K562 (cell line): Measurements from ENCODE around the gene TNPO2. TPM values are rescaled to one million over a fixed set of nuclear protein-coding genes. Genes with fewer than 3 reads are reported as not detected.

ENCODE experiments used
- ARID1B ChIP-seq: fragments of 450-650 bp; IDR thresholded peaks from 2 replicates; pipeline ENCODE4 v1.6.1; 2016; ENCODE audit warnings: antibody characterized with exemption, mild to moderate bottlenecking, inconsistent platforms
- ATF1 ChIP-seq, 2 experiments: fragments of 450-650 bp in 1 of 2; IDR thresholded peaks; 2 replicates each; pipeline ENCODE4 v1.6.1; 2016; ENCODE audit warnings: missing compliant biosample characterization in 1 of 2, missing genetic modification characterization in 1 of 2
- EZH2 ChIP-seq: IDR thresholded peaks from 2 replicates; pipeline ENCODE4 v1.6.1; 2012; ENCODE audit warnings: low read depth, mild to moderate bottlenecking, inconsistent platforms, low read length, borderline replicate concordance
- GABPB2 ChIP-seq: fragments of 250-450 bp; sonication (Bioruptor Pico); conservative IDR thresholded peaks from 2 replicates; pipeline ENCODE4 v1.5.1; 2021; ENCODE audit warnings: mild to moderate bottlenecking
- MAZ ChIP-seq, 2 experiments: fragments of 450-650 bp in 1 of 2; sonication (generic) in 1 of 2; formaldehyde crosslinking; IDR thresholded peaks in 1 of 2; conservative IDR thresholded peaks in 1 of 2; 2 replicates each; pipeline versions ENCODE4 v1.4.0 to v1.5.0; 2020; ENCODE audit warnings: mild to moderate bottlenecking in 1 of 2, missing genetic modification reagents in 1 of 2
- MBD2 ChIP-seq: sonication (generic); IDR thresholded peaks from 2 replicates; pipeline ENCODE4 v1.6.1; 2016; ENCODE audit warnings: low read depth, borderline replicate concordance
- MNT ChIP-seq, 2 experiments: fragments of 450-650 bp; conservative IDR thresholded peaks; 2 replicates each; pipeline ENCODE4 v1.6.1; 2017; ENCODE audit warnings: mild to moderate bottlenecking in 2 of 2, moderate library complexity in 2 of 2
- SRF ChIP-seq, 2 experiments: fragments of 250-450, 450-650 bp in 1 of 2; sonication (Bioruptor Pico) in 1 of 2; sonication (generic) in 1 of 2; formaldehyde crosslinking; IDR thresholded peaks; 2 replicates each; pipeline versions ENCODE4 v1.5.0 to v1.5.1; 2020 to 2022; ENCODE audit warnings: mild to moderate bottlenecking in 1 of 2, missing genetic modification reagents in 1 of 2
- TCF7 ChIP-seq: sonication (generic); IDR thresholded peaks from 2 replicates; pipeline ENCODE4 v1.6.1; 2016; ENCODE audit warnings: antibody characterized with exemption, borderline replicate concordance
- TEAD4 ChIP-seq, 2 experiments: sonication (generic) in 1 of 2; formaldehyde crosslinking in 1 of 2; IDR thresholded peaks; 2 replicates each; pipeline versions ENCODE4 v1.6.1 to v1.8.0; 2012 to 2022; ENCODE audit warnings: borderline replicate concordance in 1 of 2, inconsistent platforms in 1 of 2, low read length in 1 of 2, mild to moderate bottlenecking in 1 of 2, missing genetic modification reagents in 1 of 2
- ZNF592 ChIP-seq: fragments of 450-650 bp; IDR thresholded peaks from 2 replicates; pipeline ENCODE4 v1.6.1; 2017; ENCODE audit warnings: antibody characterized with exemption, mild to moderate bottlenecking
- ZNF75A ChIP-seq: fragments of 450-650 bp; formaldehyde crosslinking; IDR thresholded peaks from 2 replicates; pipeline ENCODE4 v1.4.0; 2020; ENCODE audit warnings: mild to moderate bottlenecking
- polyA plus RNA-seq, 8 experiments: library from polyadenylated mRNA; depleted of rRNA in 4 of 8; stranded (reverse) in 5 of 8; unstranded in 3 of 8; fragments of >200 nt; fragmentation: Nextera tagmentation in 2 of 8; fragmentation: Illumina TruSeq in 1 of 8; extraction: Ambion mirVana in 2 of 8; extraction: Trizol in 1 of 8; gene quantifications; 2 replicates each; pipeline versions ENCODE4 v1.2.1 to v1.2.3, GENCODE V29; 2011 to 2014; ENCODE audit warnings: inconsistent platforms in 1 of 8, missing spikeins in 1 of 8
- total RNA-seq, 7 experiments: library from RNA; depleted of rRNA in 6 of 7; stranded (reverse); fragments of >200 nt in 6 of 7; fragmentation: Illumina TruSeq in 2 of 7; extraction: Trizol in 2 of 7; gene quantifications; 2 replicates each; pipeline versions ENCODE4 v1.2.1 to v1.2.3, GENCODE V29; 2011 to 2021; ENCODE audit warnings: low replicate concordance in 1 of 7
- TF ChIP-seq, protein P1 (sequence below): IDR thresholded peaks from 2 replicates; pipeline ENCODE4 v1.6.1; 2012; ENCODE audit warnings: low read depth, low read length, improper control_type of control experiment, borderline replicate concordance
- TF ChIP-seq, protein P2 (sequence below): IDR thresholded peaks from 2 replicates; pipeline ENCODE4 v1.6.1; 2011; ENCODE audit warnings: borderline replicate concordance, low read depth, mild to moderate bottlenecking, moderate library complexity, low read length; ENCODE audit not compliant: insufficient read depth, poor library complexity, severe bottlenecking

TNPO2 gene
- total and polyA plus RNA-seq, 9 of the 15 experiments (the other 6 are each of a cell fraction or from before 2014, with no cell fraction given): 6.0 to 126 (median 53.8) TPM

DNA sequence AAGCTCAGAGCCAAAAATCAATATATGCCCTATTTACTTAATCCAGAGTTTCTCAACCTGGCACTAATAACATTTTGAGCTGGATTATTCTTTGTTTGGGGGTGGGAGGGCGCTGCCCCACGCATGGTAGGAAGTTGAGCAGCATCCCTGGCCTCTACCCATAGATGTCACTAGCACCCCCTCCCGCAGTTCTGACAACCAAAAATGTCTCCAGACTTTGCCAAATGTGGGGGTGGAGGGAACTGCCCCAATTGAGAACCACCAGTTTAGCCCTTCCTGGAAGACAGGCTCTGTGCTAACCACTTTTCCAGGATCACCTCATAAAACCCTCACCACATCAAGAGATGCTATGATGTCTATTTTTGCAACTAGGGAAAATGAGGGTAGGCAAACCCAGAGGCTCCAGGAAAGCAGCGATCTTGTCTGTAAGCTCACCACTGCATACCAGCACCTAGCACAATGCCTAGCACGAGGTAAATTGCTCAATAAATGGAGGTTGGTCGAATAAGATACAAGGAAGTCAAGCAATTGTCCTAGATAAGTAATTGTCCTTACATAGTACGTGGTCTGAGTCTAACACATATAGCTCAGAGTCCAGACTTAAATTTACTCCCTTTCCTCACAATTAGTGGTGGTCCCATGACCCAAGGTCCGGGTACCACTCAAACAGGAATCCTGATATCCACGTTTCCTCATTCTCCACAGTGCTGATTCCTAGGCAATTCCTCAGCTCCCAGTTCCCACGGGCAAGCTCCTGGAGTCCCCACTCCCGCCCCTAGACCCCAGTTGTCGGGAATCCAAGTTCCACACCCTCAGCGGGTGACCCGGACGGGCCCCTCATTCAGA, 9.9 kb upstream of the TNPO2 start (continued):
- TF ChIP-seq, protein P1, sequence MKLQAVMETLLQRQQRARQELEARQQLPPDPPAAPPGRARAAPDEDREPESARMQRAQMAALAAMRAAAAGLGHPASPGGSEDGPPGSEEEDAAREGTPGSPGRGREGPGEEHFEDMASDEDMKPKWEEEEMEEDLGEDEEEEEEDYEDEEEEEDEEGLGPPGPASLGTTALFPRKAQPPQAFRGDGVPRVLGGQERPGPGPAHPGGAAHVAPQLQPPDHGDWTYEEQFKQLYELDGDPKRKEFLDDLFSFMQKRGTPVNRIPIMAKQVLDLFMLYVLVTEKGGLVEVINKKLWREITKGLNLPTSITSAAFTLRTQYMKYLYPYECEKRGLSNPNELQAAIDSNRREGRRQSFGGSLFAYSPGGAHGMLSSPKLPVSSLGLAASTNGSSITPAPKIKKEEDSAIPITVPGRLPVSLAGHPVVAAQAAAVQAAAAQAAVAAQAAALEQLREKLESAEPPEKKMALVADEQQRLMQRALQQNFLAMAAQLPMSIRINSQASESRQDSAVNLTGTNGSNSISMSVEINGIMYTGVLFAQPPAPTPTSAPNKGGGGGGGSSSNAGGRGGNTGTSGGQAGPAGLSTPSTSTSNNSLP: no peak
- TF ChIP-seq MNT (conservative IDR thresholded peaks at IDR 0.05) (peak; percentile 60 to 69; a peak in 3 of 4 replicates), ZNF592 (0 out of 2 replicates have a peak, but pooled peaks have one; percentile 21), TEAD4 (IDR thresholded peaks at IDR 0.05; ENCODE audit: low read length) (peak; percentile 41; the same call in 1 of the 2 replicates), TEAD4 (CRISPR knock-in tag; IDR thresholded peaks at IDR 0.05; ENCODE audit: borderline replicate concordance) (no peak), GABPB2 (no peak), EZH2 (no peak), SRF (CRISPR knock-in tag; IDR thresholded peaks at IDR 0.05) (peak in 1 of 2 experiments; percentile 49; a peak in 1 of 4 replicates), MBD2 (no peak; the same call in 1 of the 2 replicates), ZNF75A (no peak), MAZ (CRISPR knock-in tag; conservative IDR thresholded peaks at IDR 0.05 in 1 of 2, IDR thresholded peaks at IDR 0.05 in 1 of 2) (0 out of 4 replicates have a peak, but pooled peaks of 1 of the 2 experiments have one; percentile 19), ATF1 (CRISPR knock-in tag; IDR thresholded peaks at IDR 0.05) (no peak), ATF1 (tag; IDR thresholded peaks at IDR 0.05) (peak; percentile 16; the same call in 1 of the 2 replicates), TCF7 (no peak), ARID1B (peak; percentile 7; the same call in 1 of the 2 replicates)
- TF ChIP-seq, protein P2, sequence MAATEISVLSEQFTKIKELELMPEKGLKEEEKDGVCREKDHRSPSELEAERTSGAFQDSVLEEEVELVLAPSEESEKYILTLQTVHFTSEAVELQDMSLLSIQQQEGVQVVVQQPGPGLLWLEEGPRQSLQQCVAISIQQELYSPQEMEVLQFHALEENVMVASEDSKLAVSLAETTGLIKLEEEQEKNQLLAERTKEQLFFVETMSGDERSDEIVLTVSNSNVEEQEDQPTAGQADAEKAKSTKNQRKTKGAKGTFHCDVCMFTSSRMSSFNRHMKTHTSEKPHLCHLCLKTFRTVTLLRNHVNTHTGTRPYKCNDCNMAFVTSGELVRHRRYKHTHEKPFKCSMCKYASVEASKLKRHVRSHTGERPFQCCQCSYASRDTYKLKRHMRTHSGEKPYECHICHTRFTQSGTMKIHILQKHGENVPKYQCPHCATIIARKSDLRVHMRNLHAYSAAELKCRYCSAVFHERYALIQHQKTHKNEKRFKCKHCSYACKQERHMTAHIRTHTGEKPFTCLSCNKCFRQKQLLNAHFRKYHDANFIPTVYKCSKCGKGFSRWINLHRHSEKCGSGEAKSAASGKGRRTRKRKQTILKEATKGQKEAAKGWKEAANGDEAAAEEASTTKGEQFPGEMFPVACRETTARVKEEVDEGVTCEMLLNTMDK: no peak
